Neutrophil (primary cell): ENCODE data around the gene MARK2.

Source experiments
- H3K27ac ChIP-seq: fragments of 200-600 bp; sonication (generic); 2 replicates; pipeline ENCODE4 v1.5.1; 2016; ENCODE audit warnings: mild to moderate bottlenecking, moderate library complexity
- H3K27me3 ChIP-seq: fragments of 200-600 bp; sonication (generic); 2 replicates; pipeline ENCODE4 v1.6.0; 2016; ENCODE audit warnings: mild to moderate bottlenecking
- H3K36me3 ChIP-seq: fragments of 200-600 bp; sonication (generic); 2 replicates; pipeline ENCODE4 v1.5.1; 2017
- H3K4me1 ChIP-seq, 2 experiments: fragments of 200-600 bp in 1 of 2; sonication (generic) in 1 of 2; 1 replicate in 1 of 2; 2 replicates in 1 of 2; pipeline versions ENCODE4 v1.5.1 to v1.6.1; 2013 to 2016; ENCODE audit warnings: low read depth in 1 of 2, low read length in 1 of 2, mild to moderate bottlenecking in 1 of 2, moderate library complexity in 1 of 2; ENCODE audit not compliant: control insufficient read depth in 1 of 2, insufficient read depth in 1 of 2
- H3K4me3 ChIP-seq, 2 experiments: fragments of 200-600 bp in 1 of 2; sonication (generic) in 1 of 2; 1 replicate in 1 of 2; 2 replicates in 1 of 2; pipeline ENCODE4 v1.5.1; 2013 to 2016; ENCODE audit warnings: low read depth in 1 of 2, low read length in 1 of 2, mild to moderate bottlenecking in 1 of 2, moderate library complexity in 1 of 2
- H3K9me3 ChIP-seq: fragments of 200-600 bp; sonication (generic); 2 replicates; pipeline ENCODE4 v1.5.1; 2016
- TF ChIP-seq, protein P1 (sequence below): fragments of 200-600 bp; sonication (generic); IDR thresholded peaks from 2 replicates; pipeline ENCODE4 v1.5.1; 2016; ENCODE audit warnings: antibody characterized with exemption

MARK2 gene

DNA sequence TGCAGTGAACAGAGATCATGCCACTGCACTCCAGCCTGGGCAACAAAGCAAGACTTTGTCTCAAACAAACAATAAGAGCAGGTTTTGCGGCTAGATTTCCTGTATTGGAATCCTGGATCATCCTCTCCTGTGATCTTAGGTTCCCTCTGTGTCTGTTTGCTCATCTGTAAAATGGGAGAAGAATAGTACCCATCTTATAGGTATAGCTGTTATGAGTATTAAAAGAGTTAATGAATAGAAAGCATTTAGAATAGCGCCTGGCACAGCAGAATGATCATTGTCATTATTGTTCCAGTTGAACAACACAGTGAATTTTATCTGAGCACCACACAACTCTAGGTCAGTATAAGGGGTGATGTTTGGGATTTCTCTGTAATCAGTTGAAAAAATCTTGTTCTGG, 10.8 kb downstream of the MARK2 start:
- no peak overlapping the region for H3K27ac ChIP-seq
- no peaks in the 10 kb centered on the region for H3K9me3 ChIP-seq
- TF ChIP-seq, protein P1, sequence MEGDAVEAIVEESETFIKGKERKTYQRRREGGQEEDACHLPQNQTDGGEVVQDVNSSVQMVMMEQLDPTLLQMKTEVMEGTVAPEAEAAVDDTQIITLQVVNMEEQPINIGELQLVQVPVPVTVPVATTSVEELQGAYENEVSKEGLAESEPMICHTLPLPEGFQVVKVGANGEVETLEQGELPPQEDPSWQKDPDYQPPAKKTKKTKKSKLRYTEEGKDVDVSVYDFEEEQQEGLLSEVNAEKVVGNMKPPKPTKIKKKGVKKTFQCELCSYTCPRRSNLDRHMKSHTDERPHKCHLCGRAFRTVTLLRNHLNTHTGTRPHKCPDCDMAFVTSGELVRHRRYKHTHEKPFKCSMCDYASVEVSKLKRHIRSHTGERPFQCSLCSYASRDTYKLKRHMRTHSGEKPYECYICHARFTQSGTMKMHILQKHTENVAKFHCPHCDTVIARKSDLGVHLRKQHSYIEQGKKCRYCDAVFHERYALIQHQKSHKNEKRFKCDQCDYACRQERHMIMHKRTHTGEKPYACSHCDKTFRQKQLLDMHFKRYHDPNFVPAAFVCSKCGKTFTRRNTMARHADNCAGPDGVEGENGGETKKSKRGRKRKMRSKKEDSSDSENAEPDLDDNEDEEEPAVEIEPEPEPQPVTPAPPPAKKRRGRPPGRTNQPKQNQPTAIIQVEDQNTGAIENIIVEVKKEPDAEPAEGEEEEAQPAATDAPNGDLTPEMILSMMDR, result no peak
- no peaks in the 10 kb centered on the region for H3K27me3 ChIP-seq
- peaks cover 18% of the 10 kb centered on the region for H3K36me3 ChIP-seq
- no peak overlapping the region for H3K4me3 ChIP-seq
- peaks cover 37 to 40% of the 10 kb centered on the region in 2 experiments for H3K4me1 ChIP-seq

DNA sequence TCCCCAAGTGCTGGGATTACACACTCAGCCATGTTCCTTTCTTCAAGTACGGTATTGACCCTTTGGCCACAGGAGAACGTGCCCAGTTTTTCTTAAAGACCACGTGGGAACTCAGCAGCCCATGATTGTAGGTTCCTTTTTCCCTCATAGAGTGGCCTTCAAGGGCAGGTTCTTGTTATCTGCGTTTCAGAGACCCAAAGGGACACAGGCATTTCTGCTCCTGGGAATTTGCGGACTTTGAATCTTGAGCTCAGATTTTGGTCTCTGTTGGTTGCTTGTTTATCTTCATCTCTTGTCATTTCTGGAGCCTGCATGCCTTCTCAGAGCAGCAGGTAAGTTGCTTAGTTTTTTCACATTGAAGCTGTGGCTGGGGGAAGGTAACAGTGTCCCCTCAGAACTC, 12.0 kb downstream of the MARK2 start:
- H3K27ac ChIP-seq, result peak overlapping the region; percentile 46
- peaks cover 17% of the 10 kb centered on the region for H3K36me3 ChIP-seq
- H3K4me3 ChIP-seq, result no peak overlapping the region
- H3K4me1 ChIP-seq, result peaks cover 25 to 31% of the 10 kb centered on the region in 2 experiments
- TF ChIP-seq, protein P1, result no peak
- no peaks in the 10 kb centered on the region for H3K9me3 ChIP-seq
- H3K27me3 ChIP-seq, result no peaks in the 10 kb centered on the region

DNA sequence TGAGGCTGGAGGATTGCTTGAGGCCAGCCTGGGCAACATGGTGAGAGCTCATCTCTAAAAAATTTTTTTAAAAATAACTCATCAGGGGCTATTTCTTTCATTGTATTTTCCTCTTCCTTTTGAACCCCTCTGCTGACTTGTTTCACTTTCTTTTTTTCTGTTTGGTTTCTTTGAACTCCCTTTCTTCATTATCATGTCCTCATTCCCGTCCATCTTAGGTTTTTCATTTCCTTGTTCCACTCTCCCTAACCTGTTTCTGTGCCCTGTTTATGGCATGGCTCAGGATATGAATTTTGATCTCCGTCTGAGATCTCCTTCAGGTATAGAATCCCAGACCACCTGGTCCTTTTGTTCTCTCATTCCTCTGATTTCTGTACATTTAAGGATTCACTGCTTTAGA, 12.5 kb downstream of the MARK2 start:
- no peaks in the 10 kb centered on the region for H3K27me3 ChIP-seq
- no peaks in the 10 kb centered on the region for H3K9me3 ChIP-seq
- peaks cover 17% of the 10 kb centered on the region for H3K36me3 ChIP-seq
- H3K4me1 ChIP-seq, result peaks cover 20 to 30% of the 10 kb centered on the region in 2 experiments
- no peak overlapping the region for H3K4me3 ChIP-seq
- TF ChIP-seq, protein P1, result no peak
- peak overlapping the region; percentile 46 for H3K27ac ChIP-seq

DNA sequence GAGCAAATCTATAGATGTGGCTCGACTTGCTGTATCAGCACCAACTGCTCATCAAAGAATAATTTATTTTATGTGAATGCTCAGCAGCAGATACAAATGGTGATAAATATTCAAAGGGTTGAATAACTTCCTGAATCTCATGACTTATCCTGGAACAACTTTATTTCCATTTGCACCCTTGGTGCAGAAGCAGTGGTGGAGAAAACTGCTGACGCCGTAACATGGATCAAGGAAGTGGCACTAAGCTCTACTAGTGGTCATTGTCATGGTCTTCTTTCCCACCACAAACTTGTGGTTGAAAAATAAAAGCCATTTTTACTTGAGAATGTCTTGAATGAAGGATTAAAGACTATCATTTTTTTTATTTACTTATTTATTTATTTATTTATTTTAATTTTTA, 14.6 kb downstream of the MARK2 start:
- Histone ChIP-seq H3K4me1 (peaks cover 24 to 40% of the 10 kb centered on the region in 2 experiments), H3K9me3 (no peaks in the 10 kb centered on the region)

DNA sequence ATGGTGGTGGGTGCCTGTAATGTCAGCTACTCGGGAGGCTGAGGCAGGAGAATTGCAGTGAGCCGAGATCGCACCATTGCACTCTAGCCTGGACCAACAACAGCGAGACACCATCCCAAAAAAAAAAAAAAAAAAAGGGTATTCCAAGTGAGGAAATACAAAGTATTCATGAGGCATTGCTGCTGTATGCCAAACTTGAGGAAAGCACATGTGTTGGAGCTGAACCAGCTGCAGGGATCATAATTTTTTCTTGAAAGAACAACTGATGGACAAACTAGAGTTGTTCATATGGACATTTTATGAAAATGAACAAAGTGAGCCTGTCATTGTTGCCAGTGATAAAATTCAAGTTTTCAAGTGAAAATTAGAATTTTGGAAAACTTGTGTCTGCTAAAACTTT, 15.8 kb downstream of the MARK2 start:
- peaks cover 5% of the 10 kb centered on the region for H3K36me3 ChIP-seq
- no peaks in the 10 kb centered on the region for H3K9me3 ChIP-seq
- H3K4me3 ChIP-seq, result no peak overlapping the region
- H3K27me3 ChIP-seq, result no peaks in the 10 kb centered on the region
- TF ChIP-seq, protein P1, result no peak
- peak overlapping the region; percentile 51 for H3K27ac ChIP-seq
- peaks cover 36 to 53% of the 10 kb centered on the region in 2 experiments for H3K4me1 ChIP-seq

More for the DNA sequence above, 14.6 kb downstream of the MARK2 start:
- Histone ChIP-seq H3K4me3 (no peak overlapping the region), H3K27ac (no peak overlapping the region), H3K27me3 (no peaks in the 10 kb centered on the region), H3K36me3 (peaks cover 13% of the 10 kb centered on the region)
- TF ChIP-seq, protein P1, result no peak

DNA sequence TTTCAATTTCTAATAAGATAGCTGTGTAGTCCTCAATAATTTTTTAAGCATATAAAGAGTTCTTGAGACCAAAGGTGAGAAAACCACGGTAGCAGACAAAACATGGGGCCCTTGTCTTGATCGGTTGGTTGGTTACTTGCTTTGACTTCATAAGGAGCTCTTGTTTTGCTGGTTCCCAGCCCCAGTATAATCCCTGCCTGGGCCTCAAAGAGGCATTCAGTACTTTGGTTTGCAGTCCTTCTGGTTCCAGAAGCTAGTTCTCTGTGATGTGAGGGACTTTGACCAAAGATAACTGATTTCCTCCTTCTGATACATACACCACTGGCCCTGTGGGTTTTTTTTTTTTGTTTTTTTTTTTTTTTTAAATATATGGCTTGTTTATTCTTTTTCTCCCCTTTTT, 17.1 kb downstream of the MARK2 start:
- Histone ChIP-seq H3K36me3 (peaks cover 5% of the 10 kb centered on the region), H3K9me3 (no peaks in the 10 kb centered on the region), H3K27me3 (no peaks in the 10 kb centered on the region), H3K27ac (peak overlapping the region; percentile 51), H3K4me3 (no peak overlapping the region), H3K4me1 (peaks cover 46 to 61% of the 10 kb centered on the region in 2 experiments)
- TF ChIP-seq, protein P1, result no peak
